ENCODE measurements around the gene C17orf78.
A peak's percentile ranks its signal among the peaks of the same experiment; 100 is the strongest.
"Not testable (repeated sequence)": the region's sequence is repeated elsewhere in the genome, so short reads cannot be mapped to it uniquely, and the experiment has no call there.

Gene C17orf78

GRCh38 chr17:37388266-37388665, 12.5 kb downstream of the C17orf78 start:
- DNase-seq, result no peak

GRCh38 chr17:37389160-37389559, 13.4 kb downstream of the C17orf78 start:
- DNase-seq, result no peak

GRCh38 chr17:37391146-37391545, 15.4 kb downstream of the C17orf78 start:
- DNase-seq, result no peak

- DNase-seq, result no peak
Observed at GRCh38 chr17:37392024-37392590, 16.3 kb downstream of the C17orf78 start.

GRCh38 chr17:37393352-37393751, 17.6 kb downstream of the C17orf78 start:
- DNase-seq, result no peak

GRCh38 chr17:37399265-37399803, 23.5 kb downstream of the C17orf78 start:
- DNase-seq, result no peak

- no peak for DNase-seq
Observed at GRCh38 chr17:37400505-37400904, 24.7 kb downstream of the C17orf78 start.

- not testable (repeated sequence) for DNase-seq
Observed at GRCh38 chr17:37405522-37405921, 29.7 kb downstream of the C17orf78 start.

GRCh38 chr17:37405955-37406634, 30.3 kb downstream of the C17orf78 start:
- no peak for DNase-seq

- peak; percentile 72 for DNase-seq
Observed at GRCh38 chr17:37406635-37407461, 31.1 kb downstream of the C17orf78 start, which contains the start of the genes ACACA and TADA2A. Gene ACACA (minus strand): TSS chr17:37406836. CDS start chr17:37406299, 537 bp downstream. Gene TADA2A (plus strand): TSS chr17:37406886. CDS start chr17:37411366, 4,480 bp downstream.

GRCh38 chr17:37408145-37408479, 32.3 kb downstream of the C17orf78 start:
- not testable (repeated sequence) for DNase-seq

GRCh38 chr17:37410357-37410756, 34.6 kb downstream of the C17orf78 start:
- no peak for DNase-seq

- no peak for DNase-seq
Observed at GRCh38 chr17:37413875-37414519, 38.2 kb downstream of the C17orf78 start.

- no peak for DNase-seq
Observed at GRCh38 chr17:37417852-37418251, 42.1 kb downstream of the C17orf78 start.

- DNase-seq, result no peak
Observed at GRCh38 chr17:37422971-37423625, 47.3 kb downstream of the C17orf78 start.

- no peak for DNase-seq
Observed at GRCh38 chr17:37425268-37425667, 49.5 kb downstream of the C17orf78 start.

- no peak for DNase-seq
Observed at GRCh38 chr17:37429039-37429438, 53.3 kb downstream of the C17orf78 start.

GRCh38 chr17:37429453-37429852, 53.7 kb downstream of the C17orf78 start:
- DNase-seq, result no peak

- no peak for DNase-seq
Observed at GRCh38 chr17:37430051-37430627, 54.4 kb downstream of the C17orf78 start.

GRCh38 chr17:37432671-37433070, 56.9 kb downstream of the C17orf78 start:
- DNase-seq, result no peak

- DNase-seq, result no peak
Observed at GRCh38 chr17:37438141-37438540, 62.4 kb downstream of the C17orf78 start.

- DNase-seq, result no peak
Observed at GRCh38 chr17:37440424-37440823, 64.6 kb downstream of the C17orf78 start.

Data from activated gamma-delta T cell treated with Interleukin-2 at 50 U/mL for 16 hours (primary cell).